Measurements from ENCODE around the gene MMP17. TPM values are rescaled to one million over a fixed set of nuclear protein-coding genes. Genes with fewer than 3 reads are reported as not detected.

MMP17 gene
- total and polyA plus RNA-seq, 2 of the 4 experiments (the other 2 are of a cell fraction), result 1.4 to 11.8 TPM

GRCh38 chr12:131894313-131894860 is 66.2 kb downstream of the MMP17 start, which contains the start of gene ULK1:
ULK1 (plus strand) TSS chr12:131894622; CDS start chr12:131895002, 380 bp downstream.
- H3K18ac ChIP-seq (ENCODE audit: low read depth, low read length), result no peak within 1 kb of the TSS
- no TSS peak for BruUV-seq (replicated peaks)
- ChIA-PET POLR2A (ENCODE audit: unreplicated experiment) (no interaction called here), CTCF (no interaction called here)
- H3K56ac ChIP-seq (ENCODE audit: extremely low read depth, insufficient read depth, low read length), result peak within 1 kb of the TSS; percentile 30; the same call in 1 of the 2 replicates
- H3K23ac ChIP-seq (ENCODE audit: low read depth, low read length), result peak within 1 kb of the TSS; percentile 65
- peak within 1 kb of the TSS in 1 of 2 experiments; percentile 75; a peak in 2 of 4 replicates for H4K8ac ChIP-seq (ENCODE audit: low read depth in 2 of 2, low read length in 2 of 2)
- peaks cover 13% of the 10 kb centered on the region; the same call in 1 of the 2 replicates for H3K36me3 ChIP-seq (ENCODE audit: control insufficient read depth, insufficient read depth, low read length)
- WGBS, 2 experiments (ENCODE audit: extremely low coverage in 2 of 2, insufficient read length in 1 of 2), result 0% methylated on average over 12 of the region's 64 CpGs; no CpG with 5 or more reads in 1 of the 2 experiments
- H2AFZ ChIP-seq (replicated peaks; ENCODE audit: low read length, poor library complexity), result peak within 1 kb of the TSS; percentile 93
- no peak within 1 kb of the TSS for H2BK120ac ChIP-seq (ENCODE audit: low read depth, low read length)
- peaks cover 3% of the 10 kb centered on the region for H3K27me3 ChIP-seq (ENCODE audit: control insufficient read depth, insufficient read depth, low read length)
- H3K9ac ChIP-seq (ENCODE audit: low read depth, low read length), result peak within 1 kb of the TSS; percentile 67
- peak within 1 kb of the TSS; percentile 62 for H3K14ac ChIP-seq (replicated peaks; ENCODE audit: low read depth, low read length)
- peak within 1 kb of the TSS; percentile 56 for H3K27ac ChIP-seq (ENCODE audit: insufficient read depth, low read length)
- 0 out of 2 replicates have a peak, but pooled peaks cover 6% of the 10 kb centered on the region for H3K9me1 ChIP-seq (ENCODE audit: insufficient read depth, low read length)
- no peak within 1 kb of the TSS for H4K91ac ChIP-seq (ENCODE audit: insufficient read depth, low read depth, low read length)
- H3K4me2 ChIP-seq (ENCODE audit: low read depth, low read length), result peak within 1 kb of the TSS; percentile 98
- peaks cover 7 to 33% of the 10 kb centered on the region in 2 experiments for H3K79me1 ChIP-seq (ENCODE audit: low read depth in 1 of 2, low read length in 2 of 2)
- H4K20me1 ChIP-seq (ENCODE audit: insufficient read depth, low read length), result peaks cover 21% of the 10 kb centered on the region
- DNase-seq (peak; percentile 80), ATAC-seq (ENCODE audit: low read depth) (peak; percentile 82)
- no peak within 1 kb of the TSS for H4K5ac ChIP-seq (ENCODE audit: low read depth, low read length)
- peak within 1 kb of the TSS; percentile 59 for H3K4me3 ChIP-seq (ENCODE audit: insufficient read depth, low read depth, low read length)
- H3K4me1 ChIP-seq (ENCODE audit: control insufficient read depth, insufficient read depth, low read length), result peaks cover 10% of the 10 kb centered on the region
- dilution Hi-C loops (cut with HindIII; ENCODE audit: low sequenced_read_pairs, unreplicated experiment), result no loop called here
- peak within 1 kb of the TSS; percentile 96 for H2AK9ac ChIP-seq (replicated peaks; ENCODE audit: low read depth, low read length, poor library complexity)
- H2AK5ac ChIP-seq (ENCODE audit: low read depth, low read length), result peak within 1 kb of the TSS; percentile 25; the same call in 1 of the 2 replicates
- in situ Hi-C loops (cut with MboI; ENCODE audit: low sequenced_read_pairs), result no loop called here
- H2BK15ac ChIP-seq (ENCODE audit: low read depth, low read length), result no peak within 1 kb of the TSS
- no peak within 1 kb of the TSS for H2BK20ac ChIP-seq (ENCODE audit: low read depth, low read length)
- peak within 1 kb of the TSS; percentile 16 for H2BK5ac ChIP-seq (ENCODE audit: low read depth, low read length, poor library complexity, severe bottlenecking)
- H3K9me3 ChIP-seq (ENCODE audit: control insufficient read depth, insufficient read depth, low read length), result no peaks in the 10 kb centered on the region
- peak within 1 kb of the TSS; percentile 38 for H3K4ac ChIP-seq (ENCODE audit: low read depth, low read length)
- intact Hi-C loops (cut with micrococcal nuclease), result no loop called here
- TF ChIP-seq POLR2A (IDR thresholded peaks at IDR 0.05; ENCODE audit: low read depth, low read length) (peak; percentile 94), MAFK (IDR thresholded peaks at IDR 0.05; ENCODE audit: low read depth, low read length) (no peak), MAZ (IDR thresholded peaks at IDR 0.05; ENCODE audit: borderline replicate concordance, low read depth, low read length) (peak; percentile 88; the same call in 1 of the 2 replicates), BHLHE40 (IDR thresholded peaks at IDR 0.05; ENCODE audit: low read depth, low read length) (no peak), RFX5 (IDR thresholded peaks at IDR 0.05; ENCODE audit: low read depth, low read length) (no peak), ELK1 (IDR thresholded peaks at IDR 0.05; ENCODE audit: borderline replicate concordance, low read depth, low read length) (no peak)
